Endodermal cell (in vitro differentiated cells): ENCODE measurements around the gene SKP2. TPM values are rescaled to one million over a fixed set of nuclear protein-coding genes. Genes with fewer than 3 reads are reported as not detected.

ENCODE experiments used
- DNase-seq: peaks from one replicate; pipeline ENCODE4 v3.0.0-alpha.2; 2017
- H3K27ac ChIP-seq: 2 replicates; pipeline ENCODE4 v1.5.1; 2013; ENCODE audit warnings: mild to moderate bottlenecking, low read depth, low read length, moderate library complexity
- H3K27me3 ChIP-seq: 2 replicates; pipeline ENCODE4 v1.6.1; 2013; ENCODE audit warnings: mild to moderate bottlenecking, low read length, moderate library complexity; ENCODE audit not compliant: insufficient read depth, control insufficient read depth, poor library complexity, severe bottlenecking
- H3K36me3 ChIP-seq: 2 replicates; pipeline ENCODE4 v1.7.0; 2013; ENCODE audit warnings: mild to moderate bottlenecking, low read length, moderate library complexity; ENCODE audit not compliant: control insufficient read depth, insufficient read depth
- H3K4me1 ChIP-seq: one replicate; pipeline ENCODE4 v1.7.0; 2013; ENCODE audit warnings: low read length; ENCODE audit not compliant: control insufficient read depth, insufficient read depth
- H3K4me3 ChIP-seq: 2 replicates; pipeline ENCODE4 v1.5.1; 2013; ENCODE audit warnings: mild to moderate bottlenecking, low read length, moderate library complexity
- H3K9ac ChIP-seq: 2 replicates; pipeline ENCODE4 v1.6.1; 2013; ENCODE audit warnings: mild to moderate bottlenecking, low read length, moderate library complexity; ENCODE audit not compliant: poor library complexity, severe bottlenecking; ENCODE audit errors: extremely low read depth
- H3K9me3 ChIP-seq: 2 replicates; pipeline ENCODE4 v1.6.1; 2013; ENCODE audit warnings: mild to moderate bottlenecking, low read length, moderate library complexity; ENCODE audit not compliant: control insufficient read depth
- H3K27ac Mint-ChIP-seq: 2 replicates; pipeline ENCODE4 v1.8.0; 2020; ENCODE audit warnings: mixed read lengths
- H3K27me3 Mint-ChIP-seq: 2 replicates; pipeline ENCODE4 v1.8.0; 2021; ENCODE audit warnings: mild to moderate bottlenecking, mixed read lengths; ENCODE audit not compliant: insufficient read depth
- H3K36me3 Mint-ChIP-seq: 2 replicates; pipeline ENCODE4 v1.8.0; 2020; ENCODE audit warnings: low read depth, mixed read lengths
- H3K4me1 Mint-ChIP-seq: 2 replicates; pipeline ENCODE4 v1.8.0; 2020; ENCODE audit warnings: mixed read lengths
- H3K4me3 Mint-ChIP-seq: 2 replicates; pipeline ENCODE4 v1.8.0; 2020; ENCODE audit warnings: mild to moderate bottlenecking, moderate library complexity, mixed read lengths
- H3K9me3 Mint-ChIP-seq: 2 replicates; pipeline ENCODE4 v1.8.0; 2020; ENCODE audit warnings: mild to moderate bottlenecking, mixed read lengths
- WGBS, 2 experiments: methylation state at CpG; one replicate each; pipeline versions ENCODE4 v1.1.5 to v1.1.7; 2013; ENCODE audit warnings: missing lambda C conversion rate in 2 of 2, mixed read lengths in 1 of 2; ENCODE audit not compliant: insufficient coverage in 1 of 2, insufficient read length in 1 of 2; 5-methylcytosine and 5-hydroxymethylcytosine counted together
- total RNA-seq, 2 donors: library from RNA; stranded (reverse); fragmentation: NEBNext Ultra II Directional in 1 of 2; extraction: Animal tissue kit (Norgen Biotek cat#: 25700) in 1 of 2; gene quantifications; 2 replicates in 1 of 2; 3 replicates in 1 of 2; pipeline ENCODE4 v1.2.1, GENCODE V29; 2021
- TF ChIP-seq, protein P1 (sequence below): fragments of 200-600 bp; sonication (generic); conservative IDR thresholded peaks from 2 replicates; pipeline ENCODE4 v1.5.0; 2021; ENCODE audit warnings: antibody characterized with exemption, mild to moderate bottlenecking

Gene SKP2
- total RNA-seq, 2 donors from 2014 or later = 82.2 to 91.1 TPM

DNA sequence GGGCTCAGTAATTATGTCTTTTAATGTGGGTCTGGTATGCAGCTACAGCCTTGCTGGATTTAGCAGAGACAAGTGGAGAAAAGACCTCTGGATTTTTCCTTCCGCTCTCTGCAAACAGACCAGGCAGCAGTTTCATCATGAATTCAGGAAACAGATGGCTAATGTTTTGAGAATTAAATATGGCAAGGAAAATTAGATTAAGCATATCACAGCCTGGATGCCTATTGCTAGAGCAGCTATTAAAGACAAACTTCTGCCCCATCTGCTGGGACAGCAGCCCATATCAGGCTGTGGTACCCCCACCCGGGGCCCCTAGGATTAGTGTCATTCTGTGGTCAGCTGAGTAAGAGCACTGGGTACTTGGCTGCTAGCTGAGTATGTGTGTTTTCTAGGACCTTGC, 6.2 kb downstream of the SKP2 start:
- Histone ChIP-seq H3K4me3 (peak overlapping the region; percentile 43), H3K27me3 (no peaks in the 10 kb centered on the region), H3K27ac (no peak overlapping the region), H3K4me1 (peaks cover 20% of the 10 kb centered on the region), H3K9ac (no peak overlapping the region), H3K36me3 (peaks cover 96% of the 10 kb centered on the region), H3K9me3 (peaks cover 12% of the 10 kb centered on the region)
- DNase-seq = no peak
- 89 to 100% methylated on average over 1 to 2 of the region's 2 CpGs for WGBS, 2 experiments
- Mint-ChIP-seq H3K4me1 (peaks cover 48% of the 10 kb centered on the region), H3K36me3 (peaks cover 77% of the 10 kb centered on the region), H3K9me3 (no peaks in the 10 kb centered on the region), H3K27ac (no peak overlapping the region), H3K4me3 (no peak overlapping the region), H3K27me3 (peaks cover 29% of the 10 kb centered on the region)
- TF ChIP-seq, protein P1, sequence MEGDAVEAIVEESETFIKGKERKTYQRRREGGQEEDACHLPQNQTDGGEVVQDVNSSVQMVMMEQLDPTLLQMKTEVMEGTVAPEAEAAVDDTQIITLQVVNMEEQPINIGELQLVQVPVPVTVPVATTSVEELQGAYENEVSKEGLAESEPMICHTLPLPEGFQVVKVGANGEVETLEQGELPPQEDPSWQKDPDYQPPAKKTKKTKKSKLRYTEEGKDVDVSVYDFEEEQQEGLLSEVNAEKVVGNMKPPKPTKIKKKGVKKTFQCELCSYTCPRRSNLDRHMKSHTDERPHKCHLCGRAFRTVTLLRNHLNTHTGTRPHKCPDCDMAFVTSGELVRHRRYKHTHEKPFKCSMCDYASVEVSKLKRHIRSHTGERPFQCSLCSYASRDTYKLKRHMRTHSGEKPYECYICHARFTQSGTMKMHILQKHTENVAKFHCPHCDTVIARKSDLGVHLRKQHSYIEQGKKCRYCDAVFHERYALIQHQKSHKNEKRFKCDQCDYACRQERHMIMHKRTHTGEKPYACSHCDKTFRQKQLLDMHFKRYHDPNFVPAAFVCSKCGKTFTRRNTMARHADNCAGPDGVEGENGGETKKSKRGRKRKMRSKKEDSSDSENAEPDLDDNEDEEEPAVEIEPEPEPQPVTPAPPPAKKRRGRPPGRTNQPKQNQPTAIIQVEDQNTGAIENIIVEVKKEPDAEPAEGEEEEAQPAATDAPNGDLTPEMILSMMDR = no peak

DNA sequence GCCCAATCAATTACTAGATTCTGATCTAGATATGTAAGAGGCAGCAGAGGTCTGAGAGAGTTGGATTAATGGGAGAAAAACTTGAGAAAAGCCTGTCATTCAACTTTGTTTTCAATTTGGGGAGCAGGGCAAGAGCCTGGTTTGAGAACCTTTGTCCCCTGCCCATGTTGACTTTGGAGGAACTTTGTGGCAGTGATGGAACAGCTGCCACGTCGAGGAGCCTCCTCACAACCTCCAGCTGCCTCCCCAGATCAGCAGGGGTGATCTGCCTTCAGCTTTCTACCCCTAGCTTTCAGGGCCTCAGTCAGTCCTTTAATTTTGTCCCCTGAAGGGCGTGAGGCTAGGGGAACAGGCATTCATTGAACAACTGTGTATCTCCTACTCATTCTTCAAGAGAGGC, 8.7 kb downstream of the SKP2 start:
- Histone ChIP-seq H3K9me3 (no peaks in the 10 kb centered on the region), H3K36me3 (peaks cover 98% of the 10 kb centered on the region), H3K4me1 (peaks cover 19% of the 10 kb centered on the region), H3K27me3 (no peaks in the 10 kb centered on the region), H3K9ac (no peak overlapping the region), H3K4me3 (peak overlapping the region; percentile 19), H3K27ac (no peak overlapping the region)
- WGBS, 2 experiments = 93 to 100% methylated on average over 2 to 3 of the region's 3 CpGs
- TF ChIP-seq, protein P1 = no peak
- no peak for DNase-seq
- peaks cover 30% of the 10 kb centered on the region for H3K4me1 Mint-ChIP-seq
- H3K27ac Mint-ChIP-seq = no peak overlapping the region
- H3K4me3 Mint-ChIP-seq = no peak overlapping the region
- no peaks in the 10 kb centered on the region for H3K9me3 Mint-ChIP-seq
- H3K27me3 Mint-ChIP-seq = peaks cover 18% of the 10 kb centered on the region
- peaks cover 69% of the 10 kb centered on the region for H3K36me3 Mint-ChIP-seq

DNA sequence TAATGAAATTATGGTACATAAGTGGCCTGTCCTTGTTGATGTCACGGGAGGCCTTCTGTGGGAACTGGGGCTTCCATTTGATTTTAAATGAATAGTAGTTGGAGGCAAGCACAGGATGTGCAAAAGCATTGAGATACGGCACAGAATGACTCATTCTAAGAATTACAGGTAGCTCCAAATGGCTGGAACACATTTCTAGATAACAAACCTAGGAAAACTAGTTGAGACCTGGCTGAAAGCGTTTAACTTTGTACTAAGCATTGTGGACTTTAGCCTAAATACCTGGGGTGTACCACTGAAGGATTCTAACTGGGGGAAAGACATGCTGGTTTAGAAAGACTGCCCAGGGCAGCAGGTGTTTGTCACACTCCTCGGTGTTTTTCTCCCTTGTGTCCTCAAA, 9.4 kb downstream of the SKP2 start:
- peaks cover 14% of the 10 kb centered on the region for H3K27me3 Mint-ChIP-seq
- peaks cover 22% of the 10 kb centered on the region for H3K4me1 Mint-ChIP-seq
- Histone ChIP-seq H3K27me3 (no peaks in the 10 kb centered on the region), H3K4me1 (peaks cover 11% of the 10 kb centered on the region), H3K4me3 (no peak overlapping the region), H3K9ac (no peak overlapping the region), H3K36me3 (peaks cover 98% of the 10 kb centered on the region), H3K27ac (no peak overlapping the region), H3K9me3 (no peaks in the 10 kb centered on the region)
- H3K36me3 Mint-ChIP-seq = peaks cover 67% of the 10 kb centered on the region
- H3K27ac Mint-ChIP-seq = no peak overlapping the region
- DNase-seq = no peak
- no peaks in the 10 kb centered on the region for H3K9me3 Mint-ChIP-seq
- WGBS, 2 experiments = 93 to 95% methylated on average over 2 to 4 of the region's 4 CpGs
- TF ChIP-seq, protein P1 = no peak
- H3K4me3 Mint-ChIP-seq = no peak overlapping the region
